HG03196 (cell line): ENCODE measurements around the gene ZNG1F.
"Not testable (repeated sequence)": the region's sequence is repeated elsewhere in the genome, so short reads cannot be mapped to it uniquely, and the experiment has no call there.

Source experiments
- ATAC-seq: cut with Tn5 transposase; IDR thresholded peaks from one replicate; pipeline ENCODE4 v1.9.1; 2021; ENCODE audit not compliant: unreplicated experiment

Gene ZNG1F

DNA sequence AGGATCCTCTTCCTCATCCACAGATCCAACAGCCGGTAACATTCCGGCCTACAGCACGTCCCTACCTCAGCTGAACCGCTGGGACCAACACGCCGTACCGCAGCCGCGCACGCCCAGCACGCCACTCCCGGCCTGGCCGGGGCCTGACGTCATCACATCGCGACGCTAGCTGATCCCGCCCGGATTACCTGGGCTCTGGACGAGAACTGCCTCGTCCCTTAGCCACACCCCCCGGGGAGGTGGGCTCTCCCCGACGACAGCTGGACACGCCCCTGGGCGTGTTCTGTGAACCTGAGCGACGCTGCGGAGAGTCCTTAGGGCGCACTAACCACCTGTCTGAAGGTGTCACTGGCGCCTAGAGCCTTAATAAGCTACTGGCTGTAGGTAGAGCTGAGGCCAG, at the start of gene ZNG1F:
TSS of gene ZNG1F (minus strand) at position 101 of the 400 bp plus-strand sequence. CDS start at position 42, 59 bp downstream.
- not testable (repeated sequence) for ATAC-seq

DNA sequence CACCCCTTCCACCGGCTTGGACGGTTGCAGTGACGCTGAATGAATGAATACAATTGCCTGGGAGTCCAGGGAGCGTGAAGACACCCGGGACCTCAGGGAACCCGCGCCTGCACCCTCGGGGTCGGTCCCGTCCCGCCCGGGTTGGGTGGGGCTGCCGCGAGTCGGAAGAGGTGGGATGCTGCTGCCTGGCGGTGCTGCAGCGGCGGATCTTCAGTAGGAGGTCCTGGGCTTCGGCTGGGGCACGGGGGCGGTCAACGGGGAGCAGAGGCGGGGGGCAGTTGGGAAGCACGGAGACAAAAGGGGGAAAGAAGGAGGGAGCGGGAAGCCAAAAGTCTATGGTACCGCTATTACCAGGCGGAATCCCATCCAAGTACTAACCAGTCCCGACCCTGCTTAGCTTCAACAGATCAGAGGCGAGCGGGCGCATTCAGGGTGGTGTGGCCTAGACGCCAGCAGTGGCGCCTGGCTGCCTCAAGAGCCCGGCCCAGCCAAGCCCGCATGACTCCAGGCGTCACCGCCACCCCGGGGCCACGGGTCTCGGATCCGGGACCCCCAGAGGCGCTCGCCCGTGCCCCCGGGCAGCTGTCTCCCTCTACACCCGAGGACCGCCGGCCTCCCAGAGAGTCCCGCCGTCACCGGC, 48.1 kb upstream of the ZNG1F start:
- ATAC-seq, result not testable (repeated sequence)

- not testable (repeated sequence) for ATAC-seq
Observed at GRCh38 chr9:41236486-41237109, 47.5 kb upstream of the ZNG1F start.

- peak; percentile 100 for ATAC-seq
Observed at GRCh38 chr9:41234811-41235805, 46.0 kb upstream of the ZNG1F start.

GRCh38 chr9:41234221-41234620, 45.1 kb upstream of the ZNG1F start:
- peak; percentile 9 for ATAC-seq

GRCh38 chr9:41232326-41232725, 43.2 kb upstream of the ZNG1F start:
- ATAC-seq, result not testable (repeated sequence)

- ATAC-seq, result not testable (repeated sequence)
Observed at GRCh38 chr9:41230418-41230817, 41.3 kb upstream of the ZNG1F start.

DNA sequence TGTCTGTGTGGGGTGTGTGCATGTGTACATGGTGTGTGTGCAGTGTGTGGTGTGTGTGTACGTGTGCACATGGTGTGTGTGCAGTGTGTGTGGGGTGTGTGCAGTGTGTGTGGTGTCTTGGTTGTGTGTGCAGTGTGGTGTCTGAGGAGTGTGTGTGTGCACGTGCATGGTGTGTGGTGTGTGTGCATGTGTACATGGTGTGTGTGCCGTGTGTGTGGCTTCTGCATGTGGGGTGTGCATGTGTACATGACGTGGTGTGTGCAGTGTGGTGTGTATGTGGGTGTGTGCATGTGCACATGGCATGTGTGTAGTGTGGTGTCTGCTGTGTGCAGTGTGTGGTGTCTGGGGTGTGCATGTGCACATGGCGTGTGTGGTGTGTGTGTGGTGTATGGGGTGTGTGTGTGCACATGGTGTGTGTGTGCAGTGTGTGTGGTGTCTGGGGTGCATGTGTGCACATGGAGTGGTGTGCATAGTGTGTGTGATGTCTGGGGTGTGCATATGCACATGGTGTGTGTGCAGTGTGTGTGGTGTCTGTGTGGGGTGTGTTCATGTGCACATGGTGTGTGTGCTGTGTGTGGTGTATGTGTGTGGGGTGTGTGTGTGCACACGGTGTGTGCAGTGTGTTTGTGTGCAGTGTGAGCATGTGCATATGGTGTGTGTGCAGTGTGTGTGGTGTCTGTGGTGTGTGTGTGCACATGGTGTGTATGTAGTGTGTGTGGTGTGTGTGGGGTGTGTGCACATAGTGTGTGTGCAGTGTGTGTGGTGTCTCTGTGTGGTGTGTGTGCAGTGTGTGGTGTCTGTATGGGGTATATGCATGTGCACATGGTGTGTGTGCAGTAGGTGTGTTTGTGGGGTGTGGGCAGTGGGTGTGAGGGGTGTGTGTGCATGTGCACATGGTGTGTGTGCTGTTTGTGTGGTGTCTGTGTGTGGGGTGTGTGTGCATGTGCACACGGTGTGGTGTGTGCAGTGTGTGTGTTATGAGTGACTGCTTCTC, 40.6 kb upstream of the ZNG1F start:
- ATAC-seq, result no peak

GRCh38 chr9:41219831-41220230, 30.7 kb upstream of the ZNG1F start:
- ATAC-seq, result not testable (repeated sequence)

DNA sequence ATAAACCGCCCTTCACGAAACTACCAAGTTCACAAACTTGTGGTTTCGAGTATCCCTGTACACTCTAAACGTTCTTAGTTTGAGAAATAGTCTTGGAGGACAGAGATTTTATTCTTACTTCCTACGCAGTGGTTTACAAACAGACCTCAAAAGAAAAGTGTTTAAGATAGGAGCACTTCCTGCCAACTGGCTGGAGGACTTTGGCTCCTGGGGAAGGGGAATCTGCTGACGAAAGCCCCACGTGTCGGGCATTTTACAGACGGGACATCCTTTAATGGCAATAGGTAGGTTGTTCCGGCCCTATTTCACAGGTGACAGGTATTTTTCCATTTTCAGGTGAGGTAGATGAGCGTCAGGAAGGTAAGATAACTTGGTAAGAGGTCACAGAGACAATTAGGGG, 678 bp downstream of the ZNG1F start:
- not testable (repeated sequence) for ATAC-seq

GRCh38 chr9:41174994-41175393, 14.1 kb downstream of the ZNG1F start:
- ATAC-seq, result not testable (repeated sequence)

GRCh38 chr9:41150116-41150515, 39.0 kb downstream of the ZNG1F start:
- not testable (repeated sequence) for ATAC-seq

- not testable (repeated sequence) for ATAC-seq
Observed at GRCh38 chr9:41141878-41142277, 47.2 kb downstream of the ZNG1F start.

DNA sequence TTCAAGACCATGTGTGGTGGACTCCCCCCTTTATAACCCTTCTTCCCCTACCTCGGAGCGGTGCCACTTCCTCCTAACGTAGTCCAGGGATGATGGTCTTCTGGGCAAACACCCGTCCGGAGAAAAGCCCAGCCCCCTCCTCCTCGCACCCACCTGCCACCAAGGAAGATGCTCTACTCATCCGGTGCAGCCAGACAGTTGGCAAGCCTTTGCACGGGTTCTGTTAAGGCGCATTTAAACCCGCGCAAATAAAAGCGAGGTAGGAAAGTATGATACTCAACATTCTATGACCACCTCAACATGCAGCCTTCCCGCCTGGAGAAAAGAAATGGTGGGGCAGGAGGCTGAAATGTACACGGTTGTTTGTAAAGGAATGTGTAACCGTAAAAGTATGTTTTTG, 60.5 kb downstream of the ZNG1F start, which contains the start of gene FOXD4L6:
TSS of gene FOXD4L6 (minus strand) at position 101 of the 400 bp plus-strand sequence. CDS start 298 bp downstream, outside the sequence.
- not testable (repeated sequence) for ATAC-seq

DNA sequence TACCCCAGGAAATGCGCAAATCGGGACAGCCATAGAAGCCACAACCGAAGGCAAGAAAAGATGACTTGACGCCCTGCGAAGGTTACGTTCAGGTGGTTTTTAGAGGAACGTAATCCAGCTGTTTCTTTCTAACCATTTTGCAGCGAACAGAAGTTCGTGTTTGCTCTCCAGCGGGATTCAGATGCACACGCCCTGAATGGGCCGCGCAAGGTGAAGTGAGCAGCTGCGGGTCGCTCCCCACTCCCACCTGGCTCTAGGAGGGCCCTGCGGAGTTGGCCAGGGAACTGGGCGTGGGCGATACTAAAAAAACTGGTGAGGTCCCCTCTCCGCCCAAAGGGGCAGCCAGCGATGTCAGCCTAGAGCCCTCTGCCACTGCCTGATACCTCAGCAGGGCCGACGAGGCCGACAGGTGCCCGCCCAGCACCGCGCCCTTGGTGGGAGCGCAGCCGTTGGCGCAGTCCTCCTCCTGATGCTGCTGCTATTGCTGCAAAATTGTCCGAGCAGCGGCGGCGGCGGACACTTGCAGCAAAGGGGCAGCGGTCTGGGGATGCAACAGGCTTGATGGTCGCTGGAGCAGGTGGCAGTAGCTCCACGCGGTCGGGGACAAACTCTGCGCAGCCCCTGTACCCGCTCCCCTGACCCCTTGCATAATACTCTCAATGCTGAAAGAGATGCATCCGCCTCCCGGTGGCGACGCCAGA, 62.2 kb downstream of the ZNG1F start:
- not testable (repeated sequence) for ATAC-seq

GRCh38 chr9:41125936-41126335, 63.2 kb downstream of the ZNG1F start:
- ATAC-seq, result not testable (repeated sequence)

DNA sequence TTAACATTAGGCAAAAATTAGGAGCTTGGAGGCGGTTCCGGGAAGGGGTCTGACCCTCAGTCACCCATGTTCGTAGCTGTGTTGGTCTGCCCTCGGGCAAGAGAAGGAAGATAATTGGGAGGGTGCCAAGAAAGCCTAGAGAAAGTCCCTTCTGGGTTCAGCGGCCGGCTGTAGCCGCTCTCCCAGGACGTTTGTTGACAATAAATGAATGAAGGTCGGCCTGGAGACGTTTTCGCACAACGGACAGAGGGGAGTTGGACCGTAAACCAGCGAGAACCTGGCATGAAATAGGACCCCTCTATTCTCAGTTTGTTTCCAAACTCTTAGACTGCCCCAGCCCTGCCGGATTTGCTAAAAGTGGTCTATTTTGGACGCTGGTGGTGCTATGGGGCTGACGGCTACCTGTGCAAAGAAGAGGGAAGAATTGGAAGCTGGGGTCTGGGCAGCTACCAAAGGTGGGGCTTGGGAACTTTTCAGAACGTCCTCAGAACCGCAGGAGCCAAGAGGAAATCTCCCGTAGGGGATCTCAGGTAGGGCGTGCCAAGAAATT, 63.9 kb downstream of the ZNG1F start:
- ATAC-seq, result not testable (repeated sequence)

DNA sequence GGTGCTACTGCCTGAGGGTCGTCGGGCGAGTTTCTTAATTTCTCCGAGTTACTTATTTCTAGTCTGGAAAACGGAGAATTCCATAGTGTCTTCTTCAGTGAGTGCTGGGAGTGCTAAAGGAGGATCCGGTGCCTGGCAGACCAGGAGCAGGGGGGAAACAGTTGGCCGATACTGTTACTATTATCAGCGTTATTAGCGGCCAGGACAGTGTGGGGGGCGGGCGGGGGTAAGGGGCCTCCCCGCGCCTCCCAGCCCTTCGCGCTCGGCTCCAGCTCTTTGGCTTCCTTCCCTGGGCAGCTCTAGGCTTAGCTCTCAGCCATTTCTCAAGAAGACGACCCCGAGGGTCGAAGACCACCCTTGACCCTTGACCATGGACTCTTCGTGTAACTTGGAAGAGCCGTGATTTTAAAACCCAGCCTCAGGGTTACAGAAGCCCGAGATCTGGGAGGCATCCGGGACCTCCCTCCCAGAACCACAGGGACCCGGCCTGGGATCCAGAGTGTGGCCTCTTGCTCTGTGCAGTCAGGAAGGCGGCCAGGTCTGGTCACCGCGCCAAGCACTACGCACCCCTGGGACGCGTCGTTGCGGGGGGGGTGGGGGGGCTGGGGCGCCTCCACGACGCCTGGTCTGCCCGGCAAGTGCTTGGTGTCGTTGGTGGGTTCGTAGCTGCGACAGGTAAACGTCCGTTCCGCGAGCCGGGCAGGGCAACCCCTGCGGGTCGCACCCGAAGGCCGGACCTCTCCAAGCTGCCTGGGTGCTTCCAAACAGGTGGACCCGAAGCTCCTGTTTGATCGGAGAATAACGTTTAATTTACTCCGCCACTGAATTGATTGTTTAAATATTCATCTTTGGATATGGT, 64.6 kb downstream of the ZNG1F start:
- ATAC-seq, result not testable (repeated sequence)
